Activated naive CD8-positive, alpha-beta T cell treated with anti-CD3 and anti-CD28 coated beads, Interleukin-2, amount 10 ng/mL, durations not matched to agents 7 days and 5 days (primary cell): Measurements from ENCODE around the gene PUM2. TPM values are rescaled to one million over a fixed set of nuclear protein-coding genes. Genes with fewer than 3 reads are reported as not detected.
A peak's percentile ranks its signal among the peaks of the same experiment; 100 is the strongest.

Experiments used
- ATAC-seq: fragments of 150-1000 bp; cut with Tn5 transposase; one replicate; pipeline ENCODE4 v1.10.0; 2021; ENCODE audit warnings: low read depth, moderate library complexity
- POLR2A ChIA-PET: fragments of 350-600 bp; sonication (Branson Sonifier 250); formaldehyde crosslinking; loops from one replicate; lab custom pipeline; 2021; ENCODE audit warnings: antibody characterized with exemption; lab: Charles Lee
- DNase-seq: peaks from one replicate; pipeline ENCODE4 v3.0.0; 2021
- H3K27ac Mint-ChIP-seq: one replicate; pipeline ENCODE4 v1.8.0; 2022; ENCODE audit warnings: mild to moderate bottlenecking, mixed read lengths
- H3K27me3 Mint-ChIP-seq: one replicate; pipeline ENCODE4 v1.8.0; 2022; ENCODE audit warnings: mild to moderate bottlenecking, moderate library complexity, mixed read lengths
- H3K36me3 Mint-ChIP-seq: one replicate; pipeline ENCODE4 v1.8.0; 2021; ENCODE audit warnings: mild to moderate bottlenecking, mixed read lengths
- H3K4me1 Mint-ChIP-seq: one replicate; pipeline ENCODE4 v1.8.0; 2021; ENCODE audit warnings: mixed read lengths
- H3K4me3 Mint-ChIP-seq: one replicate; pipeline ENCODE4 v1.8.0; 2022; ENCODE audit warnings: mild to moderate bottlenecking, moderate library complexity, mixed read lengths
- H3K9me3 Mint-ChIP-seq: one replicate; pipeline ENCODE4 v1.8.0; 2021; ENCODE audit warnings: mixed read lengths
- total RNA-seq, 2 experiments: library from RNA; stranded (reverse); gene quantifications; one replicate each; pipeline ENCODE4 v1.2.3, GENCODE V29; 2021

The PUM2 gene
- 100 to 1,000 TPM; 133 to 134 TPM for total RNA-seq

GRCh38 chr2:20350753-20351554, at the start of gene PUM2:
Gene PUM2 (minus strand): TSS chr2:20350844. CDS start chr2:20327360, 23,484 bp downstream.
- H3K4me1 Mint-ChIP-seq: peaks cover 30% of the 10 kb centered on the region
- peaks cover 19% of the 10 kb centered on the region for H3K36me3 Mint-ChIP-seq
- no peaks in the 10 kb centered on the region for H3K9me3 Mint-ChIP-seq
- ATAC-seq (peak; percentile 85), DNase-seq (peak; percentile 98)
- peak within 1 kb of the TSS; percentile 88 for H3K27ac Mint-ChIP-seq
- H3K4me3 Mint-ChIP-seq: peak within 1 kb of the TSS; percentile 93
- no peaks in the 10 kb centered on the region for H3K27me3 Mint-ChIP-seq
- POLR2A ChIA-PET: interaction anchor here (0.7 to 2.9 kb wide), 11 partner anchors 10 to 300 kb away, joined by 3 to 23 read pairs (median 4); partner anchors contain the start of genes HS1BP3 and LAPTM4A

GRCh38 chr2:20400306-20400705, 49.7 kb upstream of the PUM2 start:
- no peak overlapping the region for H3K4me3 Mint-ChIP-seq
- POLR2A ChIA-PET: no interaction called here
- no peak for ATAC-seq

GRCh38 chr2:20398956-20399567, 48.4 kb upstream of the PUM2 start:
- Mint-ChIP-seq H3K4me1 (no peaks in the 10 kb centered on the region), H3K27me3 (peaks cover 25% of the 10 kb centered on the region), H3K4me3 (no peak overlapping the region), H3K36me3 (no peaks in the 10 kb centered on the region), H3K27ac (no peak overlapping the region), H3K9me3 (no peaks in the 10 kb centered on the region)
- POLR2A ChIA-PET: no interaction called here
- ATAC-seq (no peak), DNase-seq (no peak)

More at GRCh38 chr2:20400306-20400705, 49.7 kb upstream of the PUM2 start:
- no peak for DNase-seq
- Mint-ChIP-seq H3K27ac (no peak overlapping the region), H3K36me3 (no peaks in the 10 kb centered on the region), H3K9me3 (no peaks in the 10 kb centered on the region), H3K27me3 (peaks cover 32% of the 10 kb centered on the region), H3K4me1 (no peaks in the 10 kb centered on the region)

GRCh38 chr2:20397811-20398447, 47.3 kb upstream of the PUM2 start:
- DNase-seq (no peak), ATAC-seq (no peak)
- Mint-ChIP-seq H3K27me3 (peaks cover 22% of the 10 kb centered on the region), H3K36me3 (no peaks in the 10 kb centered on the region), H3K9me3 (no peaks in the 10 kb centered on the region), H3K4me3 (no peak overlapping the region), H3K27ac (no peak overlapping the region), H3K4me1 (no peaks in the 10 kb centered on the region)
- POLR2A ChIA-PET: no interaction called here

GRCh38 chr2:20396356-20397000, 45.8 kb upstream of the PUM2 start:
- H3K27ac Mint-ChIP-seq: no peak overlapping the region
- no peaks in the 10 kb centered on the region for H3K9me3 Mint-ChIP-seq
- H3K4me1 Mint-ChIP-seq: no peaks in the 10 kb centered on the region
- DNase-seq (no peak), ATAC-seq (no peak)
- no peak overlapping the region for H3K4me3 Mint-ChIP-seq
- peaks cover 24% of the 10 kb centered on the region for H3K27me3 Mint-ChIP-seq
- no peaks in the 10 kb centered on the region for H3K36me3 Mint-ChIP-seq
- POLR2A ChIA-PET: no interaction called here

GRCh38 chr2:20393986-20394385, 43.3 kb upstream of the PUM2 start:
- no peaks in the 10 kb centered on the region for H3K4me1 Mint-ChIP-seq
- POLR2A ChIA-PET: no interaction called here
- no peak overlapping the region for H3K27ac Mint-ChIP-seq
- H3K9me3 Mint-ChIP-seq: no peaks in the 10 kb centered on the region
- no peak for ATAC-seq
- no peak for DNase-seq
- no peaks in the 10 kb centered on the region for H3K36me3 Mint-ChIP-seq
- peaks cover 21% of the 10 kb centered on the region for H3K27me3 Mint-ChIP-seq
- no peak overlapping the region for H3K4me3 Mint-ChIP-seq

GRCh38 chr2:20391951-20392699, 41.5 kb upstream of the PUM2 start:
- Mint-ChIP-seq H3K36me3 (no peaks in the 10 kb centered on the region), H3K4me3 (no peak overlapping the region), H3K9me3 (no peaks in the 10 kb centered on the region), H3K4me1 (no peaks in the 10 kb centered on the region), H3K27ac (no peak overlapping the region), H3K27me3 (peaks cover 18% of the 10 kb centered on the region)
- DNase-seq (no peak), ATAC-seq (no peak)
- POLR2A ChIA-PET: no interaction called here

- Mint-ChIP-seq H3K27me3 (peaks cover 14% of the 10 kb centered on the region), H3K9me3 (no peaks in the 10 kb centered on the region), H3K27ac (no peak overlapping the region), H3K4me1 (no peaks in the 10 kb centered on the region), H3K36me3 (no peaks in the 10 kb centered on the region), H3K4me3 (no peak overlapping the region)
- POLR2A ChIA-PET: no interaction called here
- DNase-seq (no peak), ATAC-seq (no peak)
Measured at GRCh38 chr2:20390524-20391123, 40.0 kb upstream of the PUM2 start.

GRCh38 chr2:20384953-20385352, 34.3 kb upstream of the PUM2 start:
- Mint-ChIP-seq H3K4me3 (no peak overlapping the region), H3K27ac (no peak overlapping the region), H3K36me3 (no peaks in the 10 kb centered on the region), H3K27me3 (peaks cover 8% of the 10 kb centered on the region), H3K9me3 (no peaks in the 10 kb centered on the region), H3K4me1 (peaks cover 4% of the 10 kb centered on the region)
- ATAC-seq (no peak), DNase-seq (no peak)
- POLR2A ChIA-PET: no interaction called here

- Mint-ChIP-seq H3K4me3 (no peak overlapping the region), H3K36me3 (no peaks in the 10 kb centered on the region), H3K27me3 (peaks cover 13% of the 10 kb centered on the region), H3K9me3 (no peaks in the 10 kb centered on the region), H3K4me1 (peaks cover 4% of the 10 kb centered on the region), H3K27ac (no peak overlapping the region)
- no peak for ATAC-seq
- DNase-seq: no peak
- POLR2A ChIA-PET: no interaction called here
Measured at GRCh38 chr2:20382965-20383810, 32.5 kb upstream of the PUM2 start.

- no peak overlapping the region for H3K27ac Mint-ChIP-seq
- DNase-seq (no peak), ATAC-seq (no peak)
- no peaks in the 10 kb centered on the region for H3K9me3 Mint-ChIP-seq
- H3K27me3 Mint-ChIP-seq: peaks cover 21% of the 10 kb centered on the region
- H3K36me3 Mint-ChIP-seq: no peaks in the 10 kb centered on the region
- H3K4me1 Mint-ChIP-seq: peaks cover 4% of the 10 kb centered on the region
- no peak overlapping the region for H3K4me3 Mint-ChIP-seq
- POLR2A ChIA-PET: no interaction called here
Measured at GRCh38 chr2:20381457-20381856, 30.8 kb upstream of the PUM2 start.
